ENCODE results near the gene ETS1.

GRCh38 chr11:128621601-128622501 is 34.5 kb upstream of the ETS1 start:
- no peak for TF ChIP-seq EGR1 (IDR thresholded peaks at IDR 0.05)
- TF ChIP-seq NFIC (IDR thresholded peaks at IDR 0.05) = no peak
- TF ChIP-seq TCF12 (IDR thresholded peaks at IDR 0.05; ENCODE audit: low read depth) = no peak
- no peak for TF ChIP-seq CREB1 (IDR thresholded peaks at IDR 0.05; ENCODE audit: low read depth)
- TF ChIP-seq ZBTB7A (IDR thresholded peaks at IDR 0.05; ENCODE audit: low read depth) = no peak
- TF ChIP-seq EP300 (IDR thresholded peaks at IDR 0.05; ENCODE audit: borderline replicate concordance) = no peak
- TF ChIP-seq YY1 (IDR thresholded peaks at IDR 0.05; ENCODE audit: low read depth) = no peak
- no peak for TF ChIP-seq CEBPB (IDR thresholded peaks at IDR 0.05)
- TF ChIP-seq TAF1 (IDR thresholded peaks at IDR 0.05; ENCODE audit: low read depth) = no peak

Data from Ishikawa (cell line).